Neural cell (in vitro differentiated cells): ENCODE results near the gene CNGA3.

ENCODE experiments used
- EP300 ChIP-seq: fragments of 450-650 bp; conservative IDR thresholded peaks from 2 replicates; pipeline ENCODE4 v1.6.1; 2014; ENCODE audit warnings: antibody characterized with exemption, mild to moderate bottlenecking, moderate library complexity; ENCODE audit not compliant: poor library complexity, severe bottlenecking
- POLR2AphosphoS5 ChIP-seq: IDR thresholded peaks from 2 replicates; pipeline ENCODE4 v1.6.1; 2012
- SMC3 ChIP-seq: fragments of 450-650 bp; conservative IDR thresholded peaks from 2 replicates; pipeline ENCODE4 v1.6.1; 2014; ENCODE audit warnings: antibody characterized with exemption, mild to moderate bottlenecking, moderate library complexity; ENCODE audit not compliant: poor library complexity
- TAF1 ChIP-seq: IDR thresholded peaks from 2 replicates; pipeline ENCODE4 v1.6.1; 2012; ENCODE audit warnings: low read depth
- TF ChIP-seq, protein P1 (sequence below): fragments of 450-650 bp; IDR thresholded peaks from 2 replicates; pipeline ENCODE4 v1.5.1; 2014; ENCODE audit warnings: antibody characterized with exemption, mild to moderate bottlenecking, moderate library complexity; ENCODE audit not compliant: poor library complexity, severe bottlenecking

DNA sequence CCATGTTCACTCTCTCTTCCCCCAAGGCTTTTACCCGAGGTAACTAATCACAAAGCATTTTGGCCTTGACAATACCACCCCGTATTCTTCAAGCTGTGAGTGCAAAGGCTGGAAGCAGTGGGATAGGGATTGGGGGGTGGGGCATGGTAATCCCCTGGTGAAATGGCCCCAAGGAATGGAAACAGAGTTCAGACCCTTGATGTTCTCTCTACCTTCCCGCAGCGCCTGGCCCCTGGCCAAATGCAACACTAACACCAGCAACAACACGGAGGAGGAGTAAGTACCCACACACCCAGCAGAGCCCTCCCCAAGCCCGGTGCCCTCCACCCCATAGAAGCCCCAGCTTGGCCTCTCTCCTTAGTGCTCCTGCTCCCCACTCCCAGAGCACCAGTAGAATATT lies 36.9 kb downstream of the CNGA3 start:
- TF ChIP-seq EP300 = no peak
- TF ChIP-seq, protein P1, sequence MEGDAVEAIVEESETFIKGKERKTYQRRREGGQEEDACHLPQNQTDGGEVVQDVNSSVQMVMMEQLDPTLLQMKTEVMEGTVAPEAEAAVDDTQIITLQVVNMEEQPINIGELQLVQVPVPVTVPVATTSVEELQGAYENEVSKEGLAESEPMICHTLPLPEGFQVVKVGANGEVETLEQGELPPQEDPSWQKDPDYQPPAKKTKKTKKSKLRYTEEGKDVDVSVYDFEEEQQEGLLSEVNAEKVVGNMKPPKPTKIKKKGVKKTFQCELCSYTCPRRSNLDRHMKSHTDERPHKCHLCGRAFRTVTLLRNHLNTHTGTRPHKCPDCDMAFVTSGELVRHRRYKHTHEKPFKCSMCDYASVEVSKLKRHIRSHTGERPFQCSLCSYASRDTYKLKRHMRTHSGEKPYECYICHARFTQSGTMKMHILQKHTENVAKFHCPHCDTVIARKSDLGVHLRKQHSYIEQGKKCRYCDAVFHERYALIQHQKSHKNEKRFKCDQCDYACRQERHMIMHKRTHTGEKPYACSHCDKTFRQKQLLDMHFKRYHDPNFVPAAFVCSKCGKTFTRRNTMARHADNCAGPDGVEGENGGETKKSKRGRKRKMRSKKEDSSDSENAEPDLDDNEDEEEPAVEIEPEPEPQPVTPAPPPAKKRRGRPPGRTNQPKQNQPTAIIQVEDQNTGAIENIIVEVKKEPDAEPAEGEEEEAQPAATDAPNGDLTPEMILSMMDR = no peak
- TF ChIP-seq POLR2AphosphoS5 = no peak
- TF ChIP-seq TAF1 = no peak
- no peak for TF ChIP-seq SMC3
